ENCODE data around the gene ACTR1B. TPM values are rescaled to one million over a fixed set of nuclear protein-coding genes. Genes with fewer than 3 reads are reported as not detected.

ACTR1B gene
- total RNA-seq, 1 donor from 2014 or later: 42.9 TPM

GRCh38 chr2:97660775-97661389 lies 3.0 kb downstream of the ACTR1B start:
- Histone ChIP-seq H3K27ac (no peak overlapping the region), H3K36me3 (no peaks in the 10 kb centered on the region), H3K4me2 (no peak overlapping the region), H3K9ac (no peak overlapping the region), H4K20me1 (ENCODE audit: low read depth) (peaks cover 34% of the 10 kb centered on the region), H3F3A (ENCODE audit: low read depth) (peaks cover 30% of the 10 kb centered on the region), H3K27me3 (no peaks in the 10 kb centered on the region), H2AFZ (replicated peaks) (no peak overlapping the region), H3K9me3 (ENCODE audit: low read depth) (no peaks in the 10 kb centered on the region), H3K79me2 (ENCODE audit: low read depth) (peaks cover 29% of the 10 kb centered on the region), H3K4me3 (no peak overlapping the region), H3K4me1 (peaks cover 17% of the 10 kb centered on the region)
- Mint-ChIP-seq H3K4me1 (peaks cover 24% of the 10 kb centered on the region), H3K36me3 (peaks cover 5% of the 10 kb centered on the region), H3K9me3 (no peaks in the 10 kb centered on the region), H3K27ac (no peak overlapping the region), H3K27me3 (ENCODE audit: insufficient read depth, low read depth) (peaks cover 3% of the 10 kb centered on the region), H3K4me3 (no peak overlapping the region)
- no peak for DNase-seq (ENCODE audit: low spot score)
- TF ChIP-seq CTCF (IDR thresholded peaks at IDR 0.05): no peak
- TF ChIP-seq EZH2phosphoT487 (IDR thresholded peaks at IDR 0.05): no peak
- TF ChIP-seq EZH2 (IDR thresholded peaks at IDR 0.05): no peak

GRCh38 chr2:97660044-97660774 lies 3.6 kb downstream of the ACTR1B start:
- H3K9me3 ChIP-seq (ENCODE audit: low read depth): no peaks in the 10 kb centered on the region
- H3K36me3 Mint-ChIP-seq: peaks cover 9% of the 10 kb centered on the region
- H3K4me3 Mint-ChIP-seq: peak overlapping the region; percentile 13
- no peak overlapping the region for H3K27ac ChIP-seq
- H3K4me1 ChIP-seq: peaks cover 17% of the 10 kb centered on the region
- peaks cover 24% of the 10 kb centered on the region for H3K4me1 Mint-ChIP-seq
- H3F3A ChIP-seq (ENCODE audit: low read depth): peaks cover 29% of the 10 kb centered on the region
- H2AFZ ChIP-seq (replicated peaks): no peak overlapping the region
- no peak overlapping the region for H3K27ac Mint-ChIP-seq
- no peak overlapping the region for H3K4me3 ChIP-seq
- H3K27me3 ChIP-seq: no peaks in the 10 kb centered on the region
- no peaks in the 10 kb centered on the region for H3K36me3 ChIP-seq
- peaks cover 3% of the 10 kb centered on the region for H3K27me3 Mint-ChIP-seq (ENCODE audit: insufficient read depth, low read depth)
- H3K9ac ChIP-seq: no peak overlapping the region
- H3K4me2 ChIP-seq: no peak overlapping the region
- H3K9me3 Mint-ChIP-seq: peaks cover under 1% of the 10 kb centered on the region
- H3K79me2 ChIP-seq (ENCODE audit: low read depth): peaks cover 29% of the 10 kb centered on the region
- H4K20me1 ChIP-seq (ENCODE audit: low read depth): peaks cover 34% of the 10 kb centered on the region
- no peak for TF ChIP-seq EZH2 (IDR thresholded peaks at IDR 0.05)
- no peak for TF ChIP-seq EZH2phosphoT487 (IDR thresholded peaks at IDR 0.05)
- no peak for TF ChIP-seq CTCF (IDR thresholded peaks at IDR 0.05)
- DNase-seq (ENCODE audit: low spot score): no peak

GRCh38 chr2:97659256-97660043 lies 4.4 kb downstream of the ACTR1B start:
- peaks cover 7% of the 10 kb centered on the region for H3K9me3 Mint-ChIP-seq
- peaks cover 3% of the 10 kb centered on the region for H3K27me3 Mint-ChIP-seq (ENCODE audit: insufficient read depth, low read depth)

More at GRCh38 chr2:97659256-97660043, 4.4 kb downstream of the ACTR1B start:
- Mint-ChIP-seq H3K27ac (no peak overlapping the region), H3K4me1 (peaks cover 20% of the 10 kb centered on the region), H3K4me3 (no peak overlapping the region), H3K36me3 (peaks cover 15% of the 10 kb centered on the region)
- peaks cover 17% of the 10 kb centered on the region for H3K4me1 ChIP-seq
- no peak for DNase-seq (ENCODE audit: low spot score)
- H3K4me2 ChIP-seq: no peak overlapping the region
- no peak overlapping the region for H3K4me3 ChIP-seq
- TF ChIP-seq EZH2 (IDR thresholded peaks at IDR 0.05): no peak
- TF ChIP-seq CTCF (IDR thresholded peaks at IDR 0.05): no peak
- no peak for TF ChIP-seq EZH2phosphoT487 (IDR thresholded peaks at IDR 0.05)
- peaks cover 34% of the 10 kb centered on the region for H4K20me1 ChIP-seq (ENCODE audit: low read depth)
- H3K9me3 ChIP-seq (ENCODE audit: low read depth): no peaks in the 10 kb centered on the region
- no peaks in the 10 kb centered on the region for H3K27me3 ChIP-seq
- H3F3A ChIP-seq (ENCODE audit: low read depth): peaks cover 21% of the 10 kb centered on the region
- no peaks in the 10 kb centered on the region for H3K36me3 ChIP-seq
- no peak overlapping the region for H3K27ac ChIP-seq
- H3K9ac ChIP-seq: no peak overlapping the region
- H2AFZ ChIP-seq (replicated peaks): no peak overlapping the region
- H3K79me2 ChIP-seq (ENCODE audit: low read depth): peaks cover 29% of the 10 kb centered on the region

Measured in neural progenitor cell (in vitro differentiated cells).